Loucy (cell line): ENCODE results near the gene BSN.

Source experiments
- H2AFZ ChIP-seq: fragments of 200-600 bp; sonication (generic); 2 replicates; pipeline ENCODE4 v1.6.0; 2016; ENCODE audit warnings: antibody characterized with exemption, mild to moderate bottlenecking, low read length, moderate library complexity
- H3F3A ChIP-seq: fragments of 200-600 bp; 2 replicates; pipeline ENCODE4 v1.6.0; 2016; ENCODE audit warnings: antibody characterized with exemption, low read depth, mild to moderate bottlenecking
- H3K27me3 ChIP-seq: fragments of 200-600 bp; sonication (generic); 2 replicates; pipeline ENCODE4 v1.6.1; 2014; ENCODE audit warnings: low read length, mild to moderate bottlenecking; ENCODE audit not compliant: insufficient read depth, poor library complexity, severe bottlenecking
- H3K36me3 ChIP-seq: fragments of 200-600 bp; sonication (generic); 2 replicates; pipeline ENCODE4 v1.6.1; 2016; ENCODE audit warnings: low read length; ENCODE audit not compliant: insufficient read depth
- H3K4me1 ChIP-seq: fragments of 200-600 bp; sonication (generic); 2 replicates; pipeline ENCODE4 v1.5.1; 2014; ENCODE audit warnings: low read length, mild to moderate bottlenecking; ENCODE audit not compliant: insufficient read depth, poor library complexity, severe bottlenecking
- H3K4me2 ChIP-seq: fragments of 200-600 bp; sonication (generic); 2 replicates; pipeline ENCODE4 v1.6.0; 2014; ENCODE audit warnings: antibody characterized with exemption, low read length, low read depth, mild to moderate bottlenecking; ENCODE audit not compliant: poor library complexity, severe bottlenecking
- H3K4me3 ChIP-seq: fragments of 200-600 bp; sonication (generic); 2 replicates; pipeline ENCODE4 v1.5.1; 2014; ENCODE audit warnings: low read length, mild to moderate bottlenecking, mixed read lengths; ENCODE audit not compliant: poor library complexity, severe bottlenecking
- H3K79me2 ChIP-seq: fragments of 200-600 bp; sonication (generic); 2 replicates; pipeline ENCODE4 v1.6.1; 2014; ENCODE audit warnings: low read length; ENCODE audit not compliant: insufficient read depth
- H3K9ac ChIP-seq: fragments of 200-600 bp; sonication (generic); 2 replicates; pipeline ENCODE4 v1.6.0; 2014; ENCODE audit warnings: mild to moderate bottlenecking, low read depth, low read length, moderate library complexity; ENCODE audit not compliant: poor library complexity, severe bottlenecking
- H3K9me2 ChIP-seq: fragments of 200-600 bp; sonication (generic); replicated peaks from 2 replicates; pipeline ENCODE4 v1.6.1; 2016; ENCODE audit warnings: low read depth, low read length, mixed read lengths
- H3K9me3 ChIP-seq: fragments of 200-600 bp; sonication (generic); 2 replicates; pipeline ENCODE4 v1.6.1; 2014; ENCODE audit warnings: mild to moderate bottlenecking, antibody characterized with exemption, low read length, low read depth; ENCODE audit not compliant: insufficient read depth
- H4K20me1 ChIP-seq: fragments of 200-600 bp; sonication (generic); 2 replicates; pipeline ENCODE4 v1.6.0; 2014; ENCODE audit warnings: antibody characterized with exemption, low read length, mild to moderate bottlenecking; ENCODE audit not compliant: insufficient read depth, poor library complexity, severe bottlenecking
- CTCF ChIP-seq: fragments of 200-600 bp; sonication (generic); conservative IDR thresholded peaks from 2 replicates; pipeline ENCODE4 v1.5.1; 2014; ENCODE audit warnings: mild to moderate bottlenecking, antibody characterized with exemption, low read length
- EZH2phosphoT487 ChIP-seq: fragments of 200-600 bp; IDR thresholded peaks from 2 replicates; pipeline ENCODE4 v1.6.1; 2018; ENCODE audit warnings: antibody characterized with exemption, mild to moderate bottlenecking, moderate library complexity, borderline replicate concordance

BSN gene

DNA sequence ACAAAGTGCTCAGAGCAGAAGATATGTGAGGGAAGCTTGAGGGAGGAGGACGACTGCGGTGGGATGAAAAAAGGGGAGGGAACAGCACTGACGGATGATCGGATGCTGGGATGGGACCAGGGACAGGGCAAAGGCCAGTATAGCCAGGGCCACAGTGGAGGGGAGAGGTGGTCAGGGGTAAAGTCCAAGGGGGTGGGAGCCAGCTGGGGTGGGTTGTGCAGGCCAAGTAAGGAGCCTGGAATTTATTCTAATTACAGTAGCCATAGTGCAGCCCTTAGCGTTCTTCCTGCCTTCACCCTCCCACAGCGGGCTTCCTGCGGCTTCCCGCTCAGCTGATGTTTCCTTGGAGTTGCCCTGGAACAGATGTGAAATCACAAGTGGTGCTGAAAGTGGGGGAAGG, 112.3 kb downstream of the BSN start:
- Histone ChIP-seq H3K9ac (no peak overlapping the region), H3K36me3 (no peaks in the 10 kb centered on the region), H3K4me3 (no peak overlapping the region), H4K20me1 (no peaks in the 10 kb centered on the region), H3F3A (no peaks in the 10 kb centered on the region), H3K4me1 (peaks cover 12% of the 10 kb centered on the region), H2AFZ (no peak overlapping the region), H3K27me3 (no peaks in the 10 kb centered on the region), H3K9me2 (no peaks in the 10 kb centered on the region), H3K9me3 (no peaks in the 10 kb centered on the region), H3K79me2 (no peaks in the 10 kb centered on the region), H3K4me2 (no peak overlapping the region)
- TF ChIP-seq EZH2phosphoT487 (no peak), CTCF (no peak)

DNA sequence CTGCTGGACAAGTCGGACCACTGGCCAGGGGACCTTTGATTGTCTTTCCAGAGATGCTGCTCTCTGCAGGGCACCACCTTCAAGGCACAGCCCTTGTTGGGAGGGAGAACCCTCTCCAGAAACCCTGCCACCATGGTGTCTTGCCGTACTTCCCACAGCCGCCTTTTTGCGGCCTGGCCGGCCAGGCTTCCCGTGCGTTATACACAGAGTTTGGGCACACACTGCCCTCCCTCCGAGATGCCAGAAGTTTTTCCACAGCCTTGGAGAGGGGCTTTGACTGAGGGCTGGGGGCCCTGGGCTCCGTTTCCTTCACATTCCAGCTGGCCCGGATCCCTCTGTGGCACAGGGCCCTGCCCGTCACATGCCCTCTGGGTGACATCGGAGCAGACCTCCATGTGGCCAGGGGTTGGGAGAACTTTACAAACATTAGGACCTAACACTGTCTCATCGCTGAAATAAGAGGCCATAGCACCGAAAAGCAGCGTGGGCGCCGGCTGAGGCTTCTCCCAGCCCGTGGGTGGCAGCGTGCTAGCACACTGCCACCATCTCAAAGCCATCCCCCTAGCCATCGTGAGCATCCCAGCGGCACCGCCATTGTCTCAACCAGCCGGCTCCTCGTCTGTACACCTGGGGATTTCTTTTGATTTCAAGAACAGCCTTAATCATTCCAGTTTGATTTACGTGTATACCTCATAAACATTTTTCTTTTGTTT, 113.6 kb downstream of the BSN start:
- no peak overlapping the region for H3K4me2 ChIP-seq
- no peaks in the 10 kb centered on the region for H4K20me1 ChIP-seq
- no peaks in the 10 kb centered on the region for H3K9me2 ChIP-seq
- peaks cover 12% of the 10 kb centered on the region for H3K4me1 ChIP-seq
- H3K27me3 ChIP-seq, result no peaks in the 10 kb centered on the region
- TF ChIP-seq CTCF, result no peak
- no peak for TF ChIP-seq EZH2phosphoT487
- H3K36me3 ChIP-seq, result no peaks in the 10 kb centered on the region
- no peaks in the 10 kb centered on the region for H3K9me3 ChIP-seq
- H3K9ac ChIP-seq, result no peak overlapping the region
- 0 out of 2 replicates have a peak, but pooled peaks cover 2% of the 10 kb centered on the region for H3F3A ChIP-seq
- H3K4me3 ChIP-seq, result no peak overlapping the region
- no peak overlapping the region for H2AFZ ChIP-seq
- H3K79me2 ChIP-seq, result peaks cover 8% of the 10 kb centered on the region; the same call in 1 of the 2 replicates

- TF ChIP-seq CTCF (peak; percentile 46), EZH2phosphoT487 (no peak)
- no peaks in the 10 kb centered on the region for H4K20me1 ChIP-seq
These were observed 114.1 kb downstream of the BSN start for GRCh38 chr3:49668414-49668797.

More at GRCh38 chr3:49668414-49668797, 114.1 kb downstream of the BSN start:
- Histone ChIP-seq H3K4me2 (no peak overlapping the region), H3K4me3 (no peak overlapping the region), H3K4me1 (peaks cover 15% of the 10 kb centered on the region), H3K79me2 (peaks cover 12% of the 10 kb centered on the region; the same call in 1 of the 2 replicates), H3K36me3 (no peaks in the 10 kb centered on the region), H3F3A (0 out of 2 replicates have a peak, but pooled peaks cover 2% of the 10 kb centered on the region), H3K27me3 (no peaks in the 10 kb centered on the region), H3K9ac (no peak overlapping the region), H3K9me3 (no peaks in the 10 kb centered on the region), H3K9me2 (no peaks in the 10 kb centered on the region), H2AFZ (no peak overlapping the region)
